GM12878 (cell line): ENCODE measurements around the gene NOC4L. TPM values are rescaled to one million over a fixed set of nuclear protein-coding genes. Genes with fewer than 3 reads are reported as not detected.

Source experiments
- BHLHE40 ChIP-seq, 2 experiments: fragments of 450-650 bp in 1 of 2; IDR thresholded peaks; 2 replicates each; pipeline ENCODE4 v1.6.1; 2011 to 2017; ENCODE audit warnings: low read depth in 2 of 2, borderline replicate concordance in 1 of 2, improper control_type of control experiment in 1 of 2, low read length in 1 of 2, mild to moderate bottlenecking in 1 of 2
- EP300 ChIP-seq, 2 experiments: fragments of 150-350 bp in 1 of 2; IDR thresholded peaks; 2 replicates each; pipeline ENCODE4 v1.6.1; 2011 to 2012; ENCODE audit warnings: low read depth in 2 of 2, low read length in 2 of 2, borderline replicate concordance in 1 of 2, improper control_type of control experiment in 1 of 2, inconsistent platforms in 1 of 2; ENCODE audit not compliant: control insufficient read depth in 1 of 2
- KLF5 ChIP-seq: fragments of 450-650 bp; IDR thresholded peaks from 2 replicates; pipeline ENCODE4 v1.6.1; 2014; ENCODE audit warnings: mild to moderate bottlenecking; ENCODE audit not compliant: partially characterized antibody
- POLR2A ChIP-seq: IDR thresholded peaks from 2 replicates; pipeline ENCODE4 v1.6.1; 2011; ENCODE audit warnings: low read depth, mild to moderate bottlenecking, low read length
- POLR2AphosphoS5 ChIP-seq: IDR thresholded peaks from 2 replicates; pipeline ENCODE4 v1.6.1; 2011; ENCODE audit warnings: mild to moderate bottlenecking, low read length, inconsistent platforms
- RB1 ChIP-seq: fragments of 450-650 bp; formaldehyde crosslinking; IDR thresholded peaks from 2 replicates; pipeline ENCODE4 v1.6.1; 2017; ENCODE audit warnings: mild to moderate bottlenecking, borderline replicate concordance
- SMAD5 ChIP-seq: IDR thresholded peaks from 2 replicates; pipeline ENCODE4 v1.6.1; 2016; ENCODE audit warnings: antibody characterized with exemption, low read depth
- TAF1 ChIP-seq: IDR thresholded peaks from 2 replicates; pipeline ENCODE4 v1.6.1; 2011; ENCODE audit warnings: mild to moderate bottlenecking, low read depth, low read length, borderline replicate concordance
- TBL1XR1 ChIP-seq: IDR thresholded peaks from 2 replicates; pipeline ENCODE4 v1.6.1; 2012; ENCODE audit warnings: low read depth, low read length, improper control_type of control experiment
- YY1 ChIP-seq: IDR thresholded peaks from 2 replicates; pipeline ENCODE4 v1.6.1; 2011; ENCODE audit warnings: low read depth, mild to moderate bottlenecking, low read length
- polyA plus RNA-seq, 11 experiments: library from polyadenylated mRNA; depleted of rRNA in 4 of 11; unstranded in 6 of 11; stranded (reverse) in 5 of 11; fragments of >200 nt; fragmentation: Nextera tagmentation in 4 of 11; fragmentation: Illumina TruSeq in 1 of 11; extraction: Ambion mirVana in 4 of 11; extraction: Trizol in 1 of 11; gene quantifications; 1 replicate in 1 of 11; 2 replicates in 10 of 11; pipeline versions ENCODE4 v1.2.1 to v1.2.3, GENCODE V29; 2011 to 2016; ENCODE audit warnings: inconsistent platforms in 2 of 11, missing spikeins in 2 of 11, low read depth in 1 of 11
- total RNA-seq, 4 experiments: library from RNA; depleted of rRNA in 3 of 4; stranded (reverse); fragments of >200 nt in 3 of 4; fragmentation: Illumina TruSeq in 1 of 4; extraction: Trizol in 1 of 4; gene quantifications; 2 replicates each; pipeline versions ENCODE4 v1.2.1 to v1.2.3, GENCODE V29; 2013 to 2021
- TF ChIP-seq, protein P1 (sequence below): fragments of 450-650 bp; IDR thresholded peaks from 2 replicates; pipeline ENCODE4 v1.6.1; 2017; ENCODE audit warnings: mild to moderate bottlenecking, moderate library complexity
- TF ChIP-seq, protein P2 (sequence below): fragments of 450-650 bp; IDR thresholded peaks from 2 replicates; pipeline ENCODE4 v1.6.1; 2018; ENCODE audit warnings: borderline replicate concordance, mild to moderate bottlenecking; ENCODE audit not compliant: partially characterized antibody

Gene NOC4L
- total and polyA plus RNA-seq, 10 of the 15 experiments (the other 5 are each of a cell fraction or from before 2014, with no cell fraction given), result 0.72 to 68.2 (median 15.2) TPM

DNA sequence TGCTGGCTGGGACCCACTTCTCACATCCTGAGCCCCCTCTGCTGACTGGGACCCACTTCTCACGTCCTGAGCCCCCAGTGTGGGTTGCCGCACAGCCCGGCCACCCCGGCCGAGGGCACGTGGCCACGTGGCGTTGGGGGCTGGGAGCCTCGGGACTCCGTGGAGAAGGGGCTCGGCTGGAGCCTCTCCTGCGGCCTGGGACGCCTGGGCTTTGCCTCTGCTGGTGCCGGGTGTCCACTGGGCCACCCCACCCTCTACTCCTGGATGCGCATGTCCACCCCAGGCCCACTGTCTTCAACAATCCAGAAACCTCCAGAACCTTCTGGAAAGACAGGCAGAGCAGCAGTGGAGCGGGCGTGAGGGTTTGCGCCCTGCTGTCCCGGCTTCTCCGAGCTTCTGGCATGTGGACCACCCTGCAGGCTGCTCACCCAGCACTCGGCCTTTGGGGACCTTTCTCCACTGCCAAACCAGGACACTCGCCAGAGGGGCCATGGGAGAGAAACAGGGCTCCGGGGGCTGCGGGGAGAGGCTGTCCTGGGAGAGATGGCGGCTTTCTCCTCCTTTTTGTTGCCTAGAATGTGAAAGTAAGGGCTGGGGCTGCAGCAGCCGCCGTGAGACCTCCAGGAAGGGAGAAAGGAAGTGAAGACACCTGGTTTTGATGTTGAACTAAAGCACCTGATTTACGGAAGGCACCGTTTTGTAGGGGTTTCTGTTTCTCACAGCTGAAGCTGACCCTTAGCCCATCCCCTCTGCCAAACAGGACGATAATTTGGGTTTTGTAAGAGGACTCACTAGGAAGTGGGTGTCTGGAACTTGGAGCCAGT, 30.0 kb downstream of the NOC4L start (continued):
- TF ChIP-seq, protein P1, sequence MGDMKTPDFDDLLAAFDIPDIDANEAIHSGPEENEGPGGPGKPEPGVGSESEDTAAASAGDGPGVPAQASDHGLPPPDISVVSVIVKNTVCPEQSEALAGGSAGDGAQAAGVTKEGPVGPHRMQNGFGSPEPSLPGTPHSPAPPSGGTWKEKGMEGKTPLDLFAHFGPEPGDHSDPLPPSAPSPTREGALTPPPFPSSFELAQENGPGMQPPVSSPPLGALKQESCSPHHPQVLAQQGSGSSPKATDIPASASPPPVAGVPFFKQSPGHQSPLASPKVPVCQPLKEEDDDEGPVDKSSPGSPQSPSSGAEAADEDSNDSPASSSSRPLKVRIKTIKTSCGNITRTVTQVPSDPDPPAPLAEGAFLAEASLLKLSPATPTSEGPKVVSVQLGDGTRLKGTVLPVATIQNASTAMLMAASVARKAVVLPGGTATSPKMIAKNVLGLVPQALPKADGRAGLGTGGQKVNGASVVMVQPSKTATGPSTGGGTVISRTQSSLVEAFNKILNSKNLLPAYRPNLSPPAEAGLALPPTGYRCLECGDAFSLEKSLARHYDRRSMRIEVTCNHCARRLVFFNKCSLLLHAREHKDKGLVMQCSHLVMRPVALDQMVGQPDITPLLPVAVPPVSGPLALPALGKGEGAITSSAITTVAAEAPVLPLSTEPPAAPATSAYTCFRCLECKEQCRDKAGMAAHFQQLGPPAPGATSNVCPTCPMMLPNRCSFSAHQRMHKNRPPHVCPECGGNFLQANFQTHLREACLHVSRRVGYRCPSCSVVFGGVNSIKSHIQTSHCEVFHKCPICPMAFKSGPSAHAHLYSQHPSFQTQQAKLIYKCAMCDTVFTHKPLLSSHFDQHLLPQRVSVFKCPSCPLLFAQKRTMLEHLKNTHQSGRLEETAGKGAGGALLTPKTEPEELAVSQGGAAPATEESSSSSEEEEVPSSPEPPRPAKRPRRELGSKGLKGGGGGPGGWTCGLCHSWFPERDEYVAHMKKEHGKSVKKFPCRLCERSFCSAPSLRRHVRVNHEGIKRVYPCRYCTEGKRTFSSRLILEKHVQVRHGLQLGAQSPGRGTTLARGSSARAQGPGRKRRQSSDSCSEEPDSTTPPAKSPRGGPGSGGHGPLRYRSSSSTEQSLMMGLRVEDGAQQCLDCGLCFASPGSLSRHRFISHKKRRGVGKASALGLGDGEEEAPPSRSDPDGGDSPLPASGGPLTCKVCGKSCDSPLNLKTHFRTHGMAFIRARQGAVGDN, result no peak
- TF ChIP-seq POLR2A (no peak), BHLHE40 (IDR thresholded peaks at IDR 0.05; ENCODE audit: borderline replicate concordance in 1 of 2, low read depth in 2 of 2, low read length in 1 of 2) (no peak), TAF1 (no peak), TBL1XR1 (no peak), SMAD5 (no peak), YY1 (no peak), EP300 (IDR thresholded peaks at IDR 0.05; ENCODE audit: borderline replicate concordance in 1 of 2, control insufficient read depth in 1 of 2, low read depth in 2 of 2, low read length in 2 of 2) (no peak), POLR2AphosphoS5 (no peak), RB1 (no peak), KLF5 (no peak)
- TF ChIP-seq, protein P2, sequence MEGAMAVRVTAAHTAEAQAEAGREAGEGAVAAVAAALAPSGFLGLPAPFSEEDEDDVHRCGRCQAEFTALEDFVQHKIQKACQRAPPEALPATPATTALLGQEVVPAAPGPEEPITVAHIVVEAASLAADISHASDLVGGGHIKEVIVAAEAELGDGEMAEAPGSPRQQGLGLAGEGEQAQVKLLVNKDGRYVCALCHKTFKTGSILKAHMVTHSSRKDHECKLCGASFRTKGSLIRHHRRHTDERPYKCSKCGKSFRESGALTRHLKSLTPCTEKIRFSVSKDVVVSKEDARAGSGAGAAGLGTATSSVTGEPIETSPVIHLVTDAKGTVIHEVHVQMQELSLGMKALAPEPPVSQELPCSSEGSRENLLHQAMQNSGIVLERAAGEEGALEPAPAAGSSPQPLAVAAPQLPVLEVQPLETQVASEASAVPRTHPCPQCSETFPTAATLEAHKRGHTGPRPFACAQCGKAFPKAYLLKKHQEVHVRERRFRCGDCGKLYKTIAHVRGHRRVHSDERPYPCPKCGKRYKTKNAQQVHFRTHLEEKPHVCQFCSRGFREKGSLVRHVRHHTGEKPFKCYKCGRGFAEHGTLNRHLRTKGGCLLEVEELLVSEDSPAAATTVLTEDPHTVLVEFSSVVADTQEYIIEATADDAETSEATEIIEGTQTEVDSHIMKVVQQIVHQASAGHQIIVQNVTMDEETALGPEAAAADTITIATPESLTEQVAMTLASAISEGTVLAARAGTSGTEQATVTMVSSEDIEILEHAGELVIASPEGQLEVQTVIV, result no peak
